Upper lobe of left lung (tissue), 6 donors: ENCODE results near the gene ADGRL1. TPM values are rescaled to one million over a fixed set of nuclear protein-coding genes. Genes with fewer than 3 reads are reported as not detected.
"Not testable (repeated sequence)": the region's sequence is repeated elsewhere in the genome, so short reads cannot be mapped to it uniquely, and the experiment has no call there.

Source experiments
- ATAC-seq, 2 donors: fragments of 200-7000 bp; cut with Tn5 transposase; one replicate each; pipeline ENCODE4 v1.9.1; 2022; ENCODE audit warnings: mild to moderate bottlenecking in 2 of 2, moderate library complexity in 2 of 2; ENCODE audit not compliant: low FRiP score in 2 of 2
- DNase-seq, 2 donors: peaks; one replicate each; pipeline ENCODE4 v3.0.0-alpha.2; 2019 to 2020
- H3K27ac ChIP-seq, 4 donors: fragments of 200-600 bp; sonication (generic); one replicate each; pipeline ENCODE4 v1.5.1; 2016 to 2019
- H3K27me3 ChIP-seq, 4 donors: fragments of 200-600 bp; sonication (generic); one replicate each; pipeline ENCODE4 v1.5.1; 2017 to 2019
- H3K36me3 ChIP-seq, 4 donors: fragments of 200-600 bp; sonication (generic); one replicate each; pipeline ENCODE4 v1.5.1; 2016 to 2019
- H3K4me1 ChIP-seq, 4 donors: fragments of 200-600 bp; sonication (generic); one replicate each; pipeline ENCODE4 v1.5.1; 2018 to 2019
- H3K4me3 ChIP-seq, 4 donors: fragments of 200-600 bp; sonication (generic); one replicate each; pipeline ENCODE4 v1.5.1; 2017 to 2019; ENCODE audit warnings: mild to moderate bottlenecking in 2 of 4, moderate library complexity in 1 of 4
- H3K9me3 ChIP-seq, 4 donors: fragments of 200-600 bp; sonication (generic); one replicate each; pipeline ENCODE4 v1.5.1; 2018 to 2019
- CTCF ChIP-seq, 6 experiments: fragments of 450-650 bp in 4 of 6; fragments of 200-600 bp in 2 of 6; sonication (generic) in 2 of 6; IDR thresholded peaks; one replicate each; pipeline ENCODE4 v1.5.1; 2016 to 2019; ENCODE audit warnings: antibody characterized with exemption in 6 of 6
- EP300 ChIP-seq, 4 donors: sonication (generic); formaldehyde crosslinking; IDR thresholded peaks; one replicate each; pipeline ENCODE4 v1.5.1; 2017; ENCODE audit warnings: antibody characterized with exemption in 4 of 4, control low read depth in 2 of 4
- POLR2A ChIP-seq, 4 donors: fragments of 450-650 bp; IDR thresholded peaks; one replicate each; pipeline ENCODE4 v1.5.1; 2016 to 2017; ENCODE audit warnings: antibody characterized with exemption in 4 of 4, mild to moderate bottlenecking in 2 of 4
- POLR2AphosphoS5 ChIP-seq, 2 donors: sonication (generic); formaldehyde crosslinking; IDR thresholded peaks; one replicate each; pipeline ENCODE4 v1.5.1; 2017; ENCODE audit warnings: antibody characterized with exemption in 2 of 2
- WGBS, 2 donors: methylation state at CpG; one replicate each; pipeline ENCODE4 v1.1.5; 2017 to 2018; 5-methylcytosine and 5-hydroxymethylcytosine counted together
- total RNA-seq, 6 donors: library from RNA; depleted of rRNA in 4 of 6; stranded (reverse); fragments of >200 nt in 4 of 6; gene quantifications; one replicate each; pipeline versions ENCODE4 v1.1.0 to v1.2.1, GENCODE V29; 2016 to 2021
- donor health status: DM: no; HTN: no; CAD: no; lungs with moderate emphysema.
- donor health status: DM: no; HTN: yes; CAD: no; lungs with severe emphysema.

Gene ADGRL1
- total RNA-seq, 6 donors from 2014 or later: 23.5 to 33.2 (median 27.4) TPM

GRCh38 chr19:14146789-14147216 lies 59.2 kb downstream of the ADGRL1 start:
- ATAC-seq (peak in 1 of 2 donors; percentile 53), DNase-seq (no peak)
- no peak overlapping the region for H3K27ac ChIP-seq
- H3K4me3 ChIP-seq: no peak overlapping the region
- TF ChIP-seq EP300 (IDR thresholded peaks at IDR 0.05) (no peak), POLR2AphosphoS5 (IDR thresholded peaks at IDR 0.05) (no peak), POLR2A (IDR thresholded peaks at IDR 0.05) (no peak), CTCF (IDR thresholded peaks at IDR 0.05) (no peak)
- H3K4me1 ChIP-seq: peaks cover 35 to 40% (median 37%) of the 10 kb centered on the region in 4 donors
- WGBS, 2 donors: 52 to 81% methylated on average over 3 to 7 of the region's 7 CpGs
- H3K9me3 ChIP-seq: no peaks in the 10 kb centered on the region
- H3K27me3 ChIP-seq: no peaks in the 10 kb centered on the region
- peaks cover 0 to 2% (median under 1%) of the 10 kb centered on the region in 4 donors for H3K36me3 ChIP-seq

DNA sequence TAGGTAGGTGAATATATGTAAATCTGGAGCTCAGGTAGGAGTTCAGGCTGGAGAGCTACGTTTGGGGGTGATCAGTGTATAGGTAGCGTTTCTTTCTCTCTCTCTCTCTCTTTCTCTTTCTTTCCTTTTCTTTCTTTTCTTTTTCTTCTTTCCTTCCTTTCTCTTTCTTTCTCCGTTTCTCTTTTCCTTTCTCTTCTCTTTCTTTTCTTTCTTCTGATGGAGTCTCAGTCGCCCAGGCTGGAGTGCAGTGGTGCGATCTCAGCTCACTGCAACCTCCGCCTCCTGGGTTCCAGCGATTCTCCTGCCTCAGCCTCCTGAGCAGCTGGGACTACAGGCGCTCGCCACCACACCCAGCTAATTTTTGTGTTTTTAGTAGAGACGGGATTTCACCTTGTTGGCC lies 59.8 kb downstream of the ADGRL1 start:
- H3K27ac ChIP-seq, H3K4me3 ChIP-seq, ATAC-seq, H3K9me3 ChIP-seq, H3K27me3 ChIP-seq, DNase-seq, H3K36me3 ChIP-seq: not testable (repeated sequence)
- peaks cover 33 to 37% (median 35%) of the 10 kb centered on the region in 4 donors for H3K4me1 ChIP-seq
- WGBS, 2 donors: 88 to 91% methylated on average over 8 to 10 of the region's 10 CpGs

DNA sequence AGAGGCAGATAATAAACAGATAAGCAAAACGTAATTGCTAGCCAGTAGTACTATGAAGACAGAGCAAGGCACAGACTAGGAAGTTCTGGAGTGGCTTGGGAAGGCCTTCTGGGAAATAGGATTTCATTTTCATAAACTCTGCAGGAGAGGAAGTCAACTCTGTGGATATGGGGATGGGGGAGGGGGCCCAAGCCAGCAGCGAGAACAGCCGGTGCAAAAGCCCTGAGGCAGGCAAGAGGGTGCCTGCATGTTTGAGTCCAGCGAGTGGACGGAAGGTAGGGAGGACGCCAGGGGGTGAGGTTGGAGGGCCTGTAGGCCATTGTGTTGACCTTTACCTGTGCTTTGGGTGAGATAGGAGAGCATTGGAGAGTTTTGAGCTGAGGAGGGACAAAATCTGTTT lies 60.6 kb downstream of the ADGRL1 start:
- ATAC-seq: no peak
- peaks cover 31 to 34% (median 31%) of the 10 kb centered on the region in 4 donors for H3K4me1 ChIP-seq
- no peak for TF ChIP-seq POLR2A (IDR thresholded peaks at IDR 0.05)
- no peak for TF ChIP-seq POLR2AphosphoS5 (IDR thresholded peaks at IDR 0.05)
- TF ChIP-seq EP300 (IDR thresholded peaks at IDR 0.05): no peak
- TF ChIP-seq CTCF (IDR thresholded peaks at IDR 0.05): no peak
- H3K27me3 ChIP-seq: no peaks in the 10 kb centered on the region
- WGBS, 2 donors: 79 to 81% methylated on average over 6 of the region's 6 CpGs
- no peak overlapping the region for H3K4me3 ChIP-seq
- H3K27ac ChIP-seq: no peak overlapping the region
- DNase-seq: no peak
- no peaks in the 10 kb centered on the region for H3K36me3 ChIP-seq
- no peaks in the 10 kb centered on the region for H3K9me3 ChIP-seq

GRCh38 chr19:14142262-14143190 lies 63.4 kb downstream of the ADGRL1 start:
- no peaks in the 10 kb centered on the region for H3K36me3 ChIP-seq
- DNase-seq (no peak), ATAC-seq (no peak)
- H3K27me3 ChIP-seq: no peaks in the 10 kb centered on the region
- H3K4me3 ChIP-seq: no peak overlapping the region
- no peaks in the 10 kb centered on the region for H3K9me3 ChIP-seq
- WGBS, 2 donors: 90 to 92% methylated on average over 12 of the region's 12 CpGs
- peaks cover 34 to 38% (median 35%) of the 10 kb centered on the region in 4 donors for H3K4me1 ChIP-seq
- H3K27ac ChIP-seq: no peak overlapping the region
- TF ChIP-seq POLR2A (IDR thresholded peaks at IDR 0.05) (no peak), POLR2AphosphoS5 (IDR thresholded peaks at IDR 0.05) (no peak), CTCF (IDR thresholded peaks at IDR 0.05) (no peak), EP300 (IDR thresholded peaks at IDR 0.05) (no peak)

GRCh38 chr19:14141041-14141440 lies 64.9 kb downstream of the ADGRL1 start:
- H3K4me1 ChIP-seq: peaks cover 36 to 41% (median 39%) of the 10 kb centered on the region in 4 donors
- no peak for TF ChIP-seq CTCF (IDR thresholded peaks at IDR 0.05)
- H3K27ac ChIP-seq: peak overlapping the region in 2 of 4 donors; percentile 94 to 96
- H3K4me3 ChIP-seq: no peak overlapping the region
- H3K27me3 ChIP-seq: no peaks in the 10 kb centered on the region
- H3K9me3 ChIP-seq: no peaks in the 10 kb centered on the region
- DNase-seq: no peak
- ATAC-seq: no peak
- H3K36me3 ChIP-seq: no peaks in the 10 kb centered on the region
- WGBS, 2 donors: 95% methylated on average over 8 of the region's 8 CpGs
